ENCODE measurements around the gene TTBK1.
"Not testable (repeated sequence)": the region's sequence is repeated elsewhere in the genome, so short reads cannot be mapped to it uniquely, and the experiment has no call there.

TTBK1 gene

GRCh38 chr6:43290339-43290904 is 47.1 kb downstream of the TTBK1 start:
- no peak for DNase-seq

GRCh38 chr6:43290905-43291355 is 47.6 kb downstream of the TTBK1 start:
- no peak for DNase-seq

GRCh38 chr6:43291708-43292107 is 48.4 kb downstream of the TTBK1 start:
- DNase-seq = no peak

GRCh38 chr6:43292341-43292740 is 49.1 kb downstream of the TTBK1 start:
- DNase-seq = no peak

- no peak for DNase-seq
These were observed 49.6 kb downstream of the TTBK1 start for GRCh38 chr6:43292763-43293318.

- no peak for DNase-seq
These were observed 50.4 kb downstream of the TTBK1 start for GRCh38 chr6:43293698-43294097.

GRCh38 chr6:43294536-43294935 is 51.3 kb downstream of the TTBK1 start:
- no peak for DNase-seq

GRCh38 chr6:43295456-43295855 is 52.2 kb downstream of the TTBK1 start:
- no peak for DNase-seq

GRCh38 chr6:43296780-43297497 is 53.7 kb downstream of the TTBK1 start:
- DNase-seq = no peak

- DNase-seq = no peak
These were observed 54.6 kb downstream of the TTBK1 start, which contains the start of gene SLC22A7 for GRCh38 chr6:43297644-43298564. SLC22A7 (plus strand) TSS chr6:43298260; CDS start chr6:43298359, 99 bp downstream.

GRCh38 chr6:43298565-43299337 is 55.5 kb downstream of the TTBK1 start:
- no peak for DNase-seq

- DNase-seq = no peak
These were observed 56.3 kb downstream of the TTBK1 start for GRCh38 chr6:43299338-43300293.

GRCh38 chr6:43301081-43301870 is 58.0 kb downstream of the TTBK1 start:
- no peak for DNase-seq

- DNase-seq = no peak
These were observed 58.8 kb downstream of the TTBK1 start for GRCh38 chr6:43302126-43302525.

GRCh38 chr6:43303006-43303405 is 59.7 kb downstream of the TTBK1 start:
- not testable (repeated sequence) for DNase-seq

GRCh38 chr6:43303751-43304331 is 60.6 kb downstream of the TTBK1 start:
- no peak for DNase-seq

- DNase-seq = no peak
These were observed 61.1 kb downstream of the TTBK1 start for GRCh38 chr6:43304361-43304760.

GRCh38 chr6:43304882-43305281 is 61.6 kb downstream of the TTBK1 start:
- no peak for DNase-seq

- no peak for DNase-seq
These were observed 62.8 kb downstream of the TTBK1 start for GRCh38 chr6:43306086-43306485.

Data from NCI-H2107 (cell line).